CD4-positive, alpha-beta T cell treated with Interferon alpha-2 for 1 hour (primary cell): Measurements from ENCODE around the gene CAVIN1.
A peak's percentile ranks its signal among the peaks of the same experiment; 100 is the strongest.
"Not testable (repeated sequence)": the region's sequence is repeated elsewhere in the genome, so short reads cannot be mapped to it uniquely, and the experiment has no call there.

Source experiments
- DNase-seq, 2 donors: peaks; one replicate each; pipeline ENCODE4 v3.0.0-alpha.2; 2020 to 2022

The CAVIN1 gene

GRCh38 chr17:42422958-42423712 lies at the start of gene CAVIN1:
Gene CAVIN1, minus strand, starts transcription at chr17:42423256. Its CDS starts 159 bp downstream, at chr17:42423097.
- DNase-seq: peak in 1 of 2 donors; percentile 17

- DNase-seq: no peak
These were observed 44.8 kb upstream of the CAVIN1 start for GRCh38 chr17:42467889-42468288.

GRCh38 chr17:42463976-42464400 lies 40.9 kb upstream of the CAVIN1 start:
- no peak for DNase-seq

GRCh38 chr17:42460371-42460770 lies 37.3 kb upstream of the CAVIN1 start:
- no peak for DNase-seq

GRCh38 chr17:42459801-42460281 lies 36.8 kb upstream of the CAVIN1 start:
- DNase-seq: peak in 1 of 2 donors; percentile 51

- DNase-seq: peak; percentile 6 to 23
These were observed 36.3 kb upstream of the CAVIN1 start for GRCh38 chr17:42459256-42459800.

GRCh38 chr17:42458497-42459255 lies 35.6 kb upstream of the CAVIN1 start, which contains the start of gene ATP6V0A1:
Gene ATP6V0A1, plus strand, starts transcription at chr17:42458878. Its CDS starts 2,017 bp downstream, at chr17:42460895.
- DNase-seq: peak; percentile 86 to 87

GRCh38 chr17:42457107-42457792 lies 34.2 kb upstream of the CAVIN1 start:
- no peak for DNase-seq

GRCh38 chr17:42456223-42457106 lies 33.4 kb upstream of the CAVIN1 start:
- DNase-seq: peak; percentile 15 to 68

GRCh38 chr17:42454987-42455386 lies 31.9 kb upstream of the CAVIN1 start:
- DNase-seq: not testable (repeated sequence)

GRCh38 chr17:42453439-42453838 lies 30.4 kb upstream of the CAVIN1 start:
- no peak for DNase-seq

- not testable (repeated sequence) for DNase-seq
These were observed 28.2 kb upstream of the CAVIN1 start for GRCh38 chr17:42451270-42451669.

- DNase-seq: not testable (repeated sequence)
These were observed 26.8 kb upstream of the CAVIN1 start for GRCh38 chr17:42449838-42450237.

GRCh38 chr17:42449176-42449575 lies 26.1 kb upstream of the CAVIN1 start:
- not testable (repeated sequence) for DNase-seq

GRCh38 chr17:42442196-42442565 lies 19.1 kb upstream of the CAVIN1 start:
- DNase-seq: no peak

GRCh38 chr17:42441371-42442195 lies 18.5 kb upstream of the CAVIN1 start:
- no peak for DNase-seq

- DNase-seq: peak; percentile 50 to 59
These were observed 15.8 kb upstream of the CAVIN1 start for GRCh38 chr17:42438600-42439567.

GRCh38 chr17:42436391-42436790 lies 13.3 kb upstream of the CAVIN1 start:
- no peak for DNase-seq

GRCh38 chr17:42431758-42432161 lies 8.7 kb upstream of the CAVIN1 start:
- no peak for DNase-seq
